ENCODE data around the gene PNMA8C.
"Not testable (repeated sequence)": the region's sequence is repeated elsewhere in the genome, so short reads cannot be mapped to it uniquely, and the experiment has no call there.

The PNMA8C gene

DNA sequence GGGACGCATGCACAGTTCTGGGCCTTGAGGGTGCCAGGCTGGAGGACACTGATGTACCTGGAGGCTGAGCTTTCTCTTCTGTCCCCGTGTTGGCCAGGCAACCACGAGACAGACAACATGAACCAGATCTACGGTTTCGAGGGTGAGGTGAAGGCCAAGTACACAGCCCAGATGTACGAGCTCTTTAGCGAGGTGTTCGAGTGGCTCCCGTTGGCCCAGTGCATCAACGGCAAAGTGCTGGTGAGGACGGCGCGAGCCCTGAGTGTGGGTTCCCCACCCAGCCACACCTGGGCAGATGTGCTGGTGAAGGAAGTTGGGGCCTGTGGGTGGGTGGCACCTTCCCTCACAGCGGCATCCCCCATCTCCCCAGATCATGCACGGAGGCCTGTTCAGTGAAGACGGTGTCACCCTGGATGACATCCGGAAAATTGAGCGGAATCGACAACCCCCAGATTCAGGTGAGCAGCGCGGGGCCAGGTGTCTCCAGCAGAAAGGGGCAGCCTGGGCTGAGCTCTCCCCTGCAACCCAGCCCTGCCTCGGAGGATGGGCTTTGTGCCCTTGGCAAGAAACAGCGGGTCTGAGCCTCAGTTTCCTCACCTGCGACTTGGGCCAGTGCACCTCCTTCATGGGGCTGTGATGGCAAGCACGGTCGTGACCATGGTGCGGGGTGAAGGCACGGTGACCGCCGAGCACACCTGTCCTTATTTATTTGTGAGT is 41.6 kb downstream of the PNMA8C start:
- DNase-seq, result no peak

GRCh38 chr19:46386151-46386550 is 42.6 kb downstream of the PNMA8C start:
- DNase-seq, result no peak

DNA sequence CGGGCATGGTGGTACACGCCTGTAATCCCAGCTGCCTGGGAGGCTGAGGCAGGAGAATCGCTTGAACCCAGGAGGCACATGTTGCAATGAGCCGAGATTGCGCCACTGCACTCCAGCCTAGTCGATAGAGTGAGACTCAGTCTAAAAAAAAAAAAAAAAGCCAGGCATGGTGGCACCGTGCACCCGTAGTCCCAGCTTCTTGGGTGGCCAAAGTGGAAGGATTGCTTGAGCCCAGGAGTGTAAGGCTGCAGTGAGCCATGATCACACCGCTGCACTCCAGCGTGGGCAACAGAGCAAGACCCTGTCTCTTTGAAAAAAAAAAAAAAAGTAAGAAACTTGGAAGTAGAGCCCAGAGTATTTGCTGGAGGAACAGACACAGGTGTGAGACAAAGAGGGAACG is 43.1 kb downstream of the PNMA8C start:
- DNase-seq, result no peak

GRCh38 chr19:46384396-46384795 is 44.3 kb downstream of the PNMA8C start:
- DNase-seq, result no peak

DNA sequence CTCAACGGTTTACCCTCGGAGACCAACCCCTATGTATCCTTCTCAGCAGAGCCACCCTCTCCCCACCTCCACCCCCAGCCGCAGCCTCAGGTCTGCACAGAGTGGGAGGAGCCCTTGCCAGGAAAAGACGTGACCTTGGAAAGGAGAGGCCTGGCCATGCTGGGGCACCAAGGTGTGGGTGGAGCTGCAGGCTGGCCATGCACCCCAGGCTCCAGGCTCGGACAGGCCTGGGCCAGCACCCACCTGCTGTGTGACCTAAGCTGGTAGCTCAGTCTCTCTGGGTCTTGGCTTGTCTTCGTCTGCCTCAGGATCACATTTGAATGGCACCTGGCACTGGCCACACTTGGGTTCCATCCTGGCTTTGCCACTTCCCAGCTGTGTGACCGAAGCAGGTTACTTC is 44.9 kb downstream of the PNMA8C start:
- no peak for DNase-seq

DNA sequence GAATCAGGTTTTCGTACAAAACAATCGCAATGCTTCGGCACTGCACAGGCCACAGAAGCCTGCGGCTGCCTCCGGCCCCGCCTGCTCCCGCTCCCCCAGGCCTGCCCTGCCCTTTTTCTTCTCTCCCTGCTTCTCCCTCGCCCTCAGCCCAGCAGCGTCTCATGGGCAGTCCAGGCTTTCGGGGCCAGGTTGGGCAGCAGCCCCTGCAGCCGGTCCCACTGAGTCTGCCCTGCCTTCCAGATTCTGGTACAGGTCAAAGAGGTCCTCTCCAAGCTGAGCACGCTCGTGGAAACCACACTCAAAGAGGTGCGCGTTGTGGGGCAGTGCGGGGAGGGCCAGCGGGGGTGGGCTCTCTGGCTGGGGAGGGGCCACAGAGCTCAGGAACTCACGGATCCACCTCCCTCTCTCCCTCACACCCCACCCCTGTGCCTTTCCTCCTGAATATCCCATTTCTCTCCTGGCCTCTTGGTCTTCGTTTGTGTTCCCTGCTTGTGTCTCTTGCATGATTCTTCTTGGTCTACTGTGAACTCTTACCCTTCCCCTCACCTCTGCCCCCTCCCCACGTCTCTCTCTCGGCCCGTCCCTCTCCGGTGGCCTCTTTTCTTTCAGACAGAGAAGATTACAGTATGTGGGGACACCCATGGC is 45.4 kb downstream of the PNMA8C start:
- no peak for DNase-seq

DNA sequence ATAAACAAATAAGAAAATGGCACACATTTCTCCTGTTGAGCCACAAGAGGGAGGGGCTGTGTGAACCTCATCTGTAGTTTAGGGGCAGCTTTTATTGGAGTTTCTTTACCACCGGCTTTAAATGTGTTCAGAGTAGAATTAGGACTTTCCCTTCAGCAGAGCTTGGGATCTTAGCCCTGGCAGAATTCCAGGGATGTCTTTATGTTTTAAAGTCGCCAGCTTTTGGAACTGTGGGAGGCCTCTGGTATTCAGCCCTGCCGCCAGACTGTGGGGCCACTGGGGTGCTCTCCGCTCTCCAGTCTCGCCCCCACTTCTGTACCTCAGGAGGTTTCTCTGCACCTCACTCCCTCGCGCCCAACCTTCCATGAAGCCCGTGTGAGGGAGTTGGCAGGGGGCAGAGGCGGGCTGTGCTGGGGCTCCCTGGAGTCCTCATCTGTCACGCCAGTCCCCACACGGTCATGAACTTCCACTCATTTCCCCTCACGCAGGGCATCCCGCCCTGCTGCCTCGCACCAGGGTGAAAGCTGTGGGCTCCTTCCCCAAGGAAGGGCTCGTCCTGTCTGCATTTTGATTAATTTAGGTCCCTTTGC is 46.9 kb downstream of the PNMA8C start:
- no peak for DNase-seq

GRCh38 chr19:46381346-46381745 is 47.4 kb downstream of the PNMA8C start:
- DNase-seq, result no peak

DNA sequence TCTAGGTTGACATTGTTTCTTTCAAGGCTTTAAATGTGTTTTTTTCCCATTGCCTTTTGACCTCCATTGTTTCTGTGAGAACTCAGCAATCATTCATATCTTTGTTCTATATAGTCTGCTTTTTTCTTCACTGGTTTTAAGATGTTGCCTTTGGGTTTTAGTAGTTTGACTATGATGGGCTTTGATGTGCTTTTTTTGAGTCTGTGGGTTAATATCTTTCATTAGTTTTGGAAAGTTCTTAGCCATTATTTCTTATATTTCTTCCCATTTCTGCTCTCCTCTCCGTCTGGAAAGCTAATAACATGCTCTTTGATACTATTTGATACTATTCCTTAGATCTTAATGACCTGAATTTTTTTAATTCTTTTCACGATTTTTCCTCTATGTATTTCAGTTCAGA is 48.0 kb downstream of the PNMA8C start:
- no peak for DNase-seq

DNA sequence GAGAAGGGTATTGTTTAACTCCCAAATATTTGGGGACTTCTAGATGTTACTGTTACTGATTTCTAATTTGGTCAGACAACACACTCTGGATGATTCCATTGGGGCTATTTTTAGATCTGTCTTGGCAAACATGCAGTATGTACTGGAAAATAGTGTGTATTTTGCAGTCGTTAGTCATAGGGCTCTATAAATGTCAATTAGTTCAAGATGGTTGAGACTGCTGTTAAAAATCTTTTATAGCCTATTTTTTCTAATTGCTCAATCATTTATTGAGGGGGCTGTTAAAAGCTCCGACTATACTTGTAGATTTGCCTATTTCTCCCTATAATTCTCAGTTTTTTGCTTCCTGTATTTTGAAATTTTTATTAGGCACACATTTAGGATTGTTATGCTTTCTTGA is 50.5 kb downstream of the PNMA8C start:
- DNase-seq, result no peak

- no peak for DNase-seq
Observed at GRCh38 chr19:46376241-46377153, 52.2 kb downstream of the PNMA8C start.

DNA sequence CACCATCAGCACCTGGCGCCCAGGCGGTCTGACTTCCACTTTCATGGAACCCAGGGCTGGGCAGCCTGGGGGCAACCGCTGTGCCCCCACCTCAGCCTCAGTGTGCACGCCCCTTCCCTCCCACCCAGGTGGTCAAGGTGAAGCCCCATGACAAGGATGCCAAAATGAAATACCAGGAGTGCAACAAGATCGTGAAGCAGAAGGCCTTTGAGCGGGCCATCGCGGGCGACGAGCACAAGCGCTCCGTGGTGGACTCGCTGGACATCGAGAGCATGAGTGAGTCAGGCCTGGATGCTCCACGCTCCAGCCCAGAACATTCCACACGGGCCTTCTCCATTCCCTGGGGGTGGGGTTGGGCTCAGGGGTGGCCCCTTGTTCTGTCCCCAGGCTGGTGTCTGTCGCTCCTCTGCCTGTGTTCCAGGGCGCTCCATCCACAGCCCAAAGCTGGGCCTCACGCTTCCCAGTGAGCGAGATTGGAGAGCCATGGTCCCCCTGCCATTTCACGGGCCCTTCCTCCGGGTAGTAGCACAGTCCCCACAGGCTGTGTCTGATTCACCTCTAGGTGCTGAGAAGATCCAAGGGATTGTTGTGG is 53.2 kb downstream of the PNMA8C start:
- DNase-seq, result not testable (repeated sequence)

All from NCI-H1092 treated with DMSO at 0.1 percent for 48 hours (cell line).